Measurements from ENCODE around the gene RFX8. TPM values are rescaled to one million over a fixed set of nuclear protein-coding genes. Genes with fewer than 3 reads are reported as not detected.

The RFX8 gene
- polyA plus RNA-seq, 1 of the 3 experiments (the other 2 are of a cell fraction): 0.07 TPM

GRCh38 chr2:101374821-101375561 lies 99.9 kb downstream of the RFX8 start:
- TF ChIP-seq EZH2phosphoT487 (IDR thresholded peaks at IDR 0.05; ENCODE audit: borderline replicate concordance, low read depth): no peak
- TF ChIP-seq ELF1 (IDR thresholded peaks at IDR 0.05): no peak
- no peak for TF ChIP-seq SMC3 (IDR thresholded peaks at IDR 0.05; ENCODE audit: low read depth, low read length)
- no peak for TF ChIP-seq GABPA (IDR thresholded peaks at IDR 0.05; ENCODE audit: low read depth)
- no peak for TF ChIP-seq RCOR1 (IDR thresholded peaks at IDR 0.05; ENCODE audit: low read length)
- TF ChIP-seq RAD21 (IDR thresholded peaks at IDR 0.05; ENCODE audit: low read length): no peak
- TF ChIP-seq YY1 (IDR thresholded peaks at IDR 0.05; ENCODE audit: low read depth): no peak
- no peak for TF ChIP-seq FOXM1 (IDR thresholded peaks at IDR 0.05; ENCODE audit: low read depth)
- Histone ChIP-seq H3K36me3 (replicated peaks in 1 of 2; ENCODE audit: control insufficient read depth in 1 of 2, insufficient read depth in 2 of 2, low read length in 1 of 2) (no peaks in the 10 kb centered on the region), H3K4me1 (ENCODE audit: control insufficient read depth in 1 of 2, insufficient read depth in 2 of 2, low read depth in 1 of 2, low read length in 1 of 2) (no peaks in the 10 kb centered on the region), H3K27me3 (ENCODE audit: insufficient read depth) (no peaks in the 10 kb centered on the region), H3F3A (replicated peaks; ENCODE audit: insufficient read depth) (no peaks in the 10 kb centered on the region), H3K9me3 (no peaks in the 10 kb centered on the region), H3K9ac (no peak overlapping the region), H3K9me2 (no peaks in the 10 kb centered on the region), H3K27ac (ENCODE audit: low read depth in 2 of 2, low read length in 1 of 2) (no peak overlapping the region), H3K4me2 (no peak overlapping the region), H3K4me3 (ENCODE audit: low read depth in 2 of 2, low read length in 1 of 2) (no peak overlapping the region), H3K79me2 (ENCODE audit: insufficient read depth) (no peaks in the 10 kb centered on the region), H2AFZ (ENCODE audit: low read depth) (no peak overlapping the region), H4K20me1 (ENCODE audit: insufficient read depth) (no peaks in the 10 kb centered on the region)
- CTCF ChIA-PET: interaction anchor here (0.8 to 1.8 kb wide), 2 partner anchors 12 to 33 kb away, joined by 3 to 10 read pairs; no protein-coding TSS in a partner anchor
- WGBS (ENCODE audit: low lambda C conversion rate): 83% methylated on average over 6 of the region's 7 CpGs
- POLR2A ChIA-PET: no interaction called here
- DNase-seq: no peak

GRCh38 chr2:101372792-101373191 lies 102.1 kb downstream of the RFX8 start:
- Histone ChIP-seq H3K9me3 (no peaks in the 10 kb centered on the region), H3K4me3 (ENCODE audit: low read depth in 2 of 2, low read length in 1 of 2) (no peak overlapping the region), H3K4me1 (ENCODE audit: control insufficient read depth in 1 of 2, insufficient read depth in 2 of 2, low read depth in 1 of 2, low read length in 1 of 2) (no peaks in the 10 kb centered on the region), H3K36me3 (replicated peaks in 1 of 2; ENCODE audit: control insufficient read depth in 1 of 2, insufficient read depth in 2 of 2, low read length in 1 of 2) (no peaks in the 10 kb centered on the region), H3K9me2 (no peaks in the 10 kb centered on the region), H3K27ac (ENCODE audit: low read depth in 2 of 2, low read length in 1 of 2) (no peak overlapping the region), H3K4me2 (no peak overlapping the region), H3K79me2 (ENCODE audit: insufficient read depth) (no peaks in the 10 kb centered on the region), H4K20me1 (ENCODE audit: insufficient read depth) (no peaks in the 10 kb centered on the region), H3K9ac (no peak overlapping the region), H3F3A (replicated peaks; ENCODE audit: insufficient read depth) (no peaks in the 10 kb centered on the region), H3K27me3 (ENCODE audit: insufficient read depth) (no peaks in the 10 kb centered on the region), H2AFZ (ENCODE audit: low read depth) (no peak overlapping the region)
- ChIA-PET POLR2A (no interaction called here), CTCF (interaction anchor here (1.8 kb wide), 1 partner anchor 31 kb away, joined by 10 read pairs; no protein-coding TSS in a partner anchor)
- WGBS (ENCODE audit: low lambda C conversion rate): 13% methylated on average over 1 of the region's 1 CpG
- no peak for DNase-seq
- TF ChIP-seq RFX5 (IDR thresholded peaks at IDR 0.05; ENCODE audit: low read length): no peak
- TF ChIP-seq CTCF (IDR thresholded peaks at IDR 0.05): no peak
- TF ChIP-seq ELF1 (IDR thresholded peaks at IDR 0.05): no peak
- TF ChIP-seq, protein P1, sequence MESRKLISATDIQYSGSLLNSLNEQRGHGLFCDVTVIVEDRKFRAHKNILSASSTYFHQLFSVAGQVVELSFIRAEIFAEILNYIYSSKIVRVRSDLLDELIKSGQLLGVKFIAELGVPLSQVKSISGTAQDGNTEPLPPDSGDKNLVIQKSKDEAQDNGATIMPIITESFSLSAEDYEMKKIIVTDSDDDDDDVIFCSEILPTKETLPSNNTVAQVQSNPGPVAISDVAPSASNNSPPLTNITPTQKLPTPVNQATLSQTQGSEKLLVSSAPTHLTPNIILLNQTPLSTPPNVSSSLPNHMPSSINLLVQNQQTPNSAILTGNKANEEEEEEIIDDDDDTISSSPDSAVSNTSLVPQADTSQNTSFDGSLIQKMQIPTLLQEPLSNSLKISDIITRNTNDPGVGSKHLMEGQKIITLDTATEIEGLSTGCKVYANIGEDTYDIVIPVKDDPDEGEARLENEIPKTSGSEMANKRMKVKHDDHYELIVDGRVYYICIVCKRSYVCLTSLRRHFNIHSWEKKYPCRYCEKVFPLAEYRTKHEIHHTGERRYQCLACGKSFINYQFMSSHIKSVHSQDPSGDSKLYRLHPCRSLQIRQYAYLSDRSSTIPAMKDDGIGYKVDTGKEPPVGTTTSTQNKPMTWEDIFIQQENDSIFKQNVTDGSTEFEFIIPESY (IDR thresholded peaks at IDR 0.05; ENCODE audit: borderline replicate concordance, low read depth): no peak
- TF ChIP-seq, protein P2, sequence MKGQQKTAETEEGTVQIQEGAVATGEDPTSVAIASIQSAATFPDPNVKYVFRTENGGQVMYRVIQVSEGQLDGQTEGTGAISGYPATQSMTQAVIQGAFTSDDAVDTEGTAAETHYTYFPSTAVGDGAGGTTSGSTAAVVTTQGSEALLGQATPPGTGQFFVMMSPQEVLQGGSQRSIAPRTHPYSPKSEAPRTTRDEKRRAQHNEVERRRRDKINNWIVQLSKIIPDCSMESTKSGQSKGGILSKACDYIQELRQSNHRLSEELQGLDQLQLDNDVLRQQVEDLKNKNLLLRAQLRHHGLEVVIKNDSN (IDR thresholded peaks at IDR 0.05; ENCODE audit: borderline replicate concordance, low read depth): no peak
- TF ChIP-seq, protein P3, sequence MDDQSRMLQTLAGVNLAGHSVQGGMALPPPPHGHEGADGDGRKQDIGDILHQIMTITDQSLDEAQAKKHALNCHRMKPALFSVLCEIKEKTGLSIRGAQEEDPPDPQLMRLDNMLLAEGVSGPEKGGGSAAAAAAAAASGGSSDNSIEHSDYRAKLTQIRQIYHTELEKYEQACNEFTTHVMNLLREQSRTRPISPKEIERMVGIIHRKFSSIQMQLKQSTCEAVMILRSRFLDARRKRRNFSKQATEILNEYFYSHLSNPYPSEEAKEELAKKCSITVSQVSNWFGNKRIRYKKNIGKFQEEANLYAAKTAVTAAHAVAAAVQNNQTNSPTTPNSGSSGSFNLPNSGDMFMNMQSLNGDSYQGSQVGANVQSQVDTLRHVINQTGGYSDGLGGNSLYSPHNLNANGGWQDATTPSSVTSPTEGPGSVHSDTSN (IDR thresholded peaks at IDR 0.05): no peak
- no peak for TF ChIP-seq FOXJ3 (CRISPR knock-in tag; IDR thresholded peaks at IDR 0.05)
- no peak for TF ChIP-seq TCF12 (IDR thresholded peaks at IDR 0.05)
- TF ChIP-seq FOSL2 (IDR thresholded peaks at IDR 0.05; ENCODE audit: borderline replicate concordance, low read depth): no peak
- no peak for TF ChIP-seq NFIC (IDR thresholded peaks at IDR 0.05; ENCODE audit: borderline replicate concordance)
- no peak for TF ChIP-seq NRF1 (IDR thresholded peaks at IDR 0.05; ENCODE audit: low read depth, low read length)
- no peak for TF ChIP-seq RCOR1 (IDR thresholded peaks at IDR 0.05; ENCODE audit: low read length)
- TF ChIP-seq, protein P4, sequence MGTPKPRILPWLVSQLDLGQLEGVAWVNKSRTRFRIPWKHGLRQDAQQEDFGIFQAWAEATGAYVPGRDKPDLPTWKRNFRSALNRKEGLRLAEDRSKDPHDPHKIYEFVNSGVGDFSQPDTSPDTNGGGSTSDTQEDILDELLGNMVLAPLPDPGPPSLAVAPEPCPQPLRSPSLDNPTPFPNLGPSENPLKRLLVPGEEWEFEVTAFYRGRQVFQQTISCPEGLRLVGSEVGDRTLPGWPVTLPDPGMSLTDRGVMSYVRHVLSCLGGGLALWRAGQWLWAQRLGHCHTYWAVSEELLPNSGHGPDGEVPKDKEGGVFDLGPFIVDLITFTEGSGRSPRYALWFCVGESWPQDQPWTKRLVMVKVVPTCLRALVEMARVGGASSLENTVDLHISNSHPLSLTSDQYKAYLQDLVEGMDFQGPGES (IDR thresholded peaks at IDR 0.05; ENCODE audit: low read depth, low read length): no peak
- TF ChIP-seq USF2 (IDR thresholded peaks at IDR 0.05; ENCODE audit: borderline replicate concordance, low read depth, low read length): no peak
- TF ChIP-seq JUND (IDR thresholded peaks at IDR 0.05): no peak

Data from SK-N-SH (cell line).